SK-N-SH treated with all-trans-retinoic acid at 6 μM for 48 hours (cell line): ENCODE results near the gene ITPR2.

Experiments used
- ARNTL ChIP-seq: fragments of 450-650 bp; formaldehyde crosslinking; IDR thresholded peaks from 2 replicates; pipeline ENCODE4 v1.5.0; 2020; ENCODE audit warnings: low read depth, mild to moderate bottlenecking, moderate library complexity, borderline replicate concordance
- OSR1 ChIP-seq: fragments of 250-450 bp; sonication (Bioruptor Pico); IDR thresholded peaks from 2 replicates; pipeline ENCODE4 v1.8.0; 2022; ENCODE audit warnings: moderate library complexity, mild to moderate bottlenecking, inconsistent platforms
- PATZ1 ChIP-seq: fragments of 250-450 bp; sonication (Bioruptor Pico); IDR thresholded peaks from 2 replicates; pipeline ENCODE4 v1.8.0; 2020; ENCODE audit warnings: mild to moderate bottlenecking, moderate library complexity, borderline replicate concordance
- RARB ChIP-seq: fragments of 250-450 bp; sonication (Bioruptor Pico); IDR thresholded peaks from 2 replicates; pipeline ENCODE4 v1.8.0; 2021; ENCODE audit warnings: mild to moderate bottlenecking, moderate library complexity
- SNAI2 ChIP-seq: fragments of 250-450 bp; sonication (Bioruptor Pico); IDR thresholded peaks from 2 replicates; pipeline ENCODE4 v1.5.0; 2020; ENCODE audit warnings: mild to moderate bottlenecking, moderate library complexity
- TSHZ2 ChIP-seq: fragments of 250-450 bp; sonication (Bioruptor Pico); IDR thresholded peaks from 2 replicates; pipeline ENCODE4 v1.5.0; 2020; ENCODE audit warnings: mild to moderate bottlenecking, moderate library complexity
- ZFP30 ChIP-seq: fragments of 450-650 bp; formaldehyde crosslinking; IDR thresholded peaks from 2 replicates; pipeline ENCODE4 v1.5.0; 2022; ENCODE audit warnings: mild to moderate bottlenecking, moderate library complexity

GRCh38 chr12:26323673-26324072 is 509.3 kb downstream of the ITPR2 start:
- TF ChIP-seq RARB (no peak), TSHZ2 (CRISPR knock-in tag) (no peak), OSR1 (CRISPR knock-in tag) (no peak), PATZ1 (CRISPR knock-in tag) (no peak), ZFP30 (CRISPR knock-in tag) (no peak), SNAI2 (CRISPR knock-in tag) (no peak), ARNTL (no peak)
